LNCAP (cell line): ENCODE measurements around the gene TGDS.

Experiments used
- CTCF ChIP-seq: fragments of 450-650 bp; IDR thresholded peaks from 2 replicates; pipeline ENCODE4 v1.5.1; 2017; ENCODE audit warnings: mild to moderate bottlenecking

The TGDS gene

GRCh38 chr13:94535231-94535630 is 60.7 kb downstream of the TGDS start:
- TF ChIP-seq CTCF = no peak

- TF ChIP-seq CTCF = no peak
Measured at GRCh38 chr13:94534166-94534565, 61.8 kb downstream of the TGDS start.

- TF ChIP-seq CTCF = no peak
Measured at GRCh38 chr13:94525781-94526180, 70.2 kb downstream of the TGDS start.

GRCh38 chr13:94524407-94524806 is 71.5 kb downstream of the TGDS start:
- TF ChIP-seq CTCF = no peak
